BE2C (cell line): ENCODE data around the gene GFPT2. TPM values are rescaled to one million over a fixed set of nuclear protein-coding genes. Genes with fewer than 3 reads are reported as not detected.
A peak's percentile ranks its signal among the peaks of the same experiment; 100 is the strongest.

Experiments used
- DNase-seq: peaks from one replicate; pipeline ENCODE4 v3.0.0-alpha.2; 2020
- H3K27me3 ChIP-seq: fragments of 250-450 bp; sonication (Bioruptor Pico); 2 replicates; pipeline ENCODE4 v1.5.1; 2020; ENCODE audit warnings: mild to moderate bottlenecking
- H3K36me3 ChIP-seq: fragments of 250-450 bp; sonication (Bioruptor Pico); 2 replicates; pipeline ENCODE4 v1.5.1; 2020; ENCODE audit warnings: mild to moderate bottlenecking
- H3K4me1 ChIP-seq: fragments of 250-450 bp; sonication (Bioruptor Pico); 2 replicates; pipeline ENCODE4 v1.5.1; 2020
- H3K4me3 ChIP-seq: 2 replicates; pipeline ENCODE4 v1.5.1; 2011; ENCODE audit warnings: low read depth, low read length
- H3K9me3 ChIP-seq: fragments of 250-450 bp; sonication (Bioruptor Pico); 2 replicates; pipeline ENCODE4 v1.5.1; 2020
- CTCF ChIP-seq: IDR thresholded peaks from 2 replicates; pipeline ENCODE4 v1.5.1; 2012; ENCODE audit warnings: mild to moderate bottlenecking, low read depth, low read length
- polyA plus RNA-seq: library from polyadenylated mRNA; unstranded; fragments of >200 nt; gene quantifications from one replicate; pipeline ENCODE4 v1.2.1, GENCODE V29; 2012; ENCODE audit warnings: low read depth, missing spikeins; ENCODE audit not compliant: insufficient read length, insufficient read depth

The GFPT2 gene
- polyA plus RNA-seq = 0.25 TPM

- peaks cover 27% of the 10 kb centered on the region for H3K27me3 ChIP-seq
- no peak for TF ChIP-seq CTCF
Observed at GRCh38 chr5:180353048-180353979, at the start of gene GFPT2. Gene GFPT2 (minus strand): TSS chr5:180353336. CDS start chr5:180353217, 119 bp downstream.

GRCh38 chr5:180402716-180403115 lies 49.6 kb upstream of the GFPT2 start:
- Histone ChIP-seq H3K9me3 (no peaks in the 10 kb centered on the region; the same call in 1 of the 2 replicates), H3K36me3 (no peaks in the 10 kb centered on the region), H3K27me3 (no peaks in the 10 kb centered on the region), H3K4me1 (no peaks in the 10 kb centered on the region), H3K4me3 (no peak overlapping the region)
- TF ChIP-seq CTCF = no peak
- no peak for DNase-seq

More at GRCh38 chr5:180353048-180353979, at the start of gene GFPT2:
- no peaks in the 10 kb centered on the region; the same call in 1 of the 2 replicates for H3K4me1 ChIP-seq
- peak within 1 kb of the TSS; percentile 66 for H3K4me3 ChIP-seq
- peak; percentile 89 for DNase-seq
- H3K36me3 ChIP-seq = no peaks in the 10 kb centered on the region
- H3K9me3 ChIP-seq = no peaks in the 10 kb centered on the region

GRCh38 chr5:180401229-180401907 lies 48.2 kb upstream of the GFPT2 start:
- no peak overlapping the region for H3K4me3 ChIP-seq
- DNase-seq = no peak
- no peaks in the 10 kb centered on the region for H3K36me3 ChIP-seq
- no peaks in the 10 kb centered on the region for H3K4me1 ChIP-seq
- H3K27me3 ChIP-seq = no peaks in the 10 kb centered on the region
- no peak for TF ChIP-seq CTCF
- H3K9me3 ChIP-seq = no peaks in the 10 kb centered on the region; the same call in 1 of the 2 replicates

- Histone ChIP-seq H3K27me3 (no peaks in the 10 kb centered on the region; the same call in 1 of the 2 replicates), H3K36me3 (no peaks in the 10 kb centered on the region), H3K4me1 (no peaks in the 10 kb centered on the region), H3K9me3 (no peaks in the 10 kb centered on the region), H3K4me3 (no peak overlapping the region)
- DNase-seq = no peak
- TF ChIP-seq CTCF = no peak
Observed at GRCh38 chr5:180400416-180400815, 47.3 kb upstream of the GFPT2 start.

- Histone ChIP-seq H3K4me3 (no peak overlapping the region), H3K9me3 (no peaks in the 10 kb centered on the region), H3K4me1 (no peaks in the 10 kb centered on the region), H3K36me3 (no peaks in the 10 kb centered on the region), H3K27me3 (no peaks in the 10 kb centered on the region; the same call in 1 of the 2 replicates)
- no peak for TF ChIP-seq CTCF
- DNase-seq = no peak
Observed at GRCh38 chr5:180399401-180400215, 46.5 kb upstream of the GFPT2 start.
